ENCODE data around the gene PRRC2B.
A peak's percentile ranks its signal among the peaks of the same experiment; 100 is the strongest.
"Not testable (repeated sequence)": the region's sequence is repeated elsewhere in the genome, so short reads cannot be mapped to it uniquely, and the experiment has no call there.

Gene PRRC2B

DNA sequence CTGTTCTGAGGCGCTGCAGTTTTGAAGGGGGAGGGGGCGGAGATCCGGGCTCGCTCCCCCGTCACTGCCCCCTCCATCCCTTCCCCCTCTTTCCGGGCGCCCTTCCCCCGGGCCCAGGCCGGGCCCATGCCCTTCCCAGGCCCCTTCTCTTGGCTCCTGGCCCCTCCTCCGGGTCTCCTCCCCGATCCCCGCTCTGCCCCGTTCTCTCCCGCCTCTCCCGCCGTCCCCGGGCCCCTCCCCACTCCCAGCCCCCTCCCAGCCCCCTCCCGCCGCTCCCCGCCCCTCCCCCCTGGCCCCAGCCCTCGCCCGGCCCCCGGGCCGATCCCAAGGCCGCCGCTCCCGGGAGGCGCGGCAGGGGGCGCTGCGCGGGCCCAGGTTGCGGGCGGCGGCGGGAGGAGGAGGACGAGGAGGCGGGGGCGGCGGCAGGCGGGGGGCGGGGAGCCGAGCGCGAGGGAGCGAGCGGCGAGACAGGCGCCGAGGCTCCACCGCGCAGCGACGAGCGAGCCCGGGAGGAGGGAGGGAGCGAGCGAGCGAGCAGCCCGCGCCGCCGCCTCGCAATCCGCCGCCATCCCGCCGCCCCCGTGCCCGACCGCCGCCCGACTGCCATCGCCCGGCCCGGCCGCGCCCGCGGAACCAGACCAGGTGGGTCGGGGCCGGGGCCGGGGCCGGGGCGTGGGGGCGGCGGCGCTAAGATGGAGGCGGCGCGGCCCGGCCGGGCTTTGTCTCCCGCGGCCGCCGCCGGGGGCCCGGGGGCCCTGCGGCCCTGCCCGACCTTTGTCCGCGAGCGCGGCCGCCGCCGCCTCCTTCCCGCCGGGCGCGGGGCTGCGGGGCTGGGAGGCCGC lies at the start of gene PRRC2B:
TSS of gene PRRC2B (plus strand) at position 465 of the 842 bp plus-strand sequence. CDS start 36,059 bp downstream, outside the sequence.
- DNase-seq (ENCODE audit: low spot score): peak; percentile 91

DNA sequence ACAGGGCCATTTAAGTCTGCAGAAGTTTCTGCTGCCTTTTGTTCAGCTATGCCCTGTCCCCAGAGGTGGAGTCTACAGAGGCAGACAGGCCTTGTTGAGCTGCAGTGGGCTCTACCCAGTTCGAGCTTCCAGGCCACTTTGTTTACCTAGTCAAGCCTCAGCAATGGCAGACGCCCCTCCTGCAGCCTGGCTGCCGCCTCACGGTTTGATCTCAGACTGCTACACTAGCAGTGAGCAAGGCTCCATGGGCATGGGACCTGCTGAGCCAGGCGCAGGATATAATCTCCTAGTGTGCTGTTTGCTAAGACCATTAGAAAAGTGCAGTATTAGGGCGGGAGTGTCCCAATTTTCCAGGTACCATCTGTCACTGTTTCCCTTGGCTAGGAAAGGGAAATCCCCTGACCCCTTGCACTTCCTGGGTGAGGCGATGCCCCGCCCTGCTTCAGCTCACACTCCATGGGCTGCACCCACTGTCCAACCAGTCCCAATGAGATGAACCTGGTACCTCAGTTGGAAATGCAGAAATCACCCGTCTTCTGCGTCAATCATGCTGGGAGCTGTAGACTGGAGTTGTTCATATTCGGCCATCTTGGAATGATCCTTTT lies 48.9 kb upstream of the PRRC2B start:
- not testable (repeated sequence) for DNase-seq (ENCODE audit: low spot score)

DNA sequence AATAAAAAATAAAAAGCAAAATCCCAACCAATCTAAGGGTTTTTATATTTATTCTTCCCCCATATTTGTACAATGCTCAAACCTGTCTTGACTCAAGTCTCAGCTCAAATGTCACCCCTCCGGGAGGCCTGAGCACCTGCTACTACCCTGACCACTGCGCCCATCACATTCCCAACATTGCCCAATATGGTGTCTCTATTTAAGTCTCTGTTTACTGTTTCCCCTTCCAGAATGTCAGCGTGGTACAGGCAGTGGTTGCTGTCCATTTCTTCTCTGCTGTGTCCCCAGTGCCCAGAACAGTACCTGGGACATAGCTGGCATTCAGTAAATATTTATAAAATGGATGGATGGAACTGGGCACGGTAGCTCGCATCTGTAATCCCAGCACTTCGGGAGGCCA lies 47.3 kb upstream of the PRRC2B start:
- no peak for DNase-seq (ENCODE audit: low spot score)

GRCh38 chr9:131347376-131348020 lies 46.4 kb upstream of the PRRC2B start:
- DNase-seq (ENCODE audit: low spot score): no peak

- DNase-seq (ENCODE audit: low spot score): no peak
These were observed 45.0 kb upstream of the PRRC2B start for GRCh38 chr9:131348631-131349521.

GRCh38 chr9:131349522-131349880 lies 44.4 kb upstream of the PRRC2B start:
- DNase-seq (ENCODE audit: low spot score): no peak

DNA sequence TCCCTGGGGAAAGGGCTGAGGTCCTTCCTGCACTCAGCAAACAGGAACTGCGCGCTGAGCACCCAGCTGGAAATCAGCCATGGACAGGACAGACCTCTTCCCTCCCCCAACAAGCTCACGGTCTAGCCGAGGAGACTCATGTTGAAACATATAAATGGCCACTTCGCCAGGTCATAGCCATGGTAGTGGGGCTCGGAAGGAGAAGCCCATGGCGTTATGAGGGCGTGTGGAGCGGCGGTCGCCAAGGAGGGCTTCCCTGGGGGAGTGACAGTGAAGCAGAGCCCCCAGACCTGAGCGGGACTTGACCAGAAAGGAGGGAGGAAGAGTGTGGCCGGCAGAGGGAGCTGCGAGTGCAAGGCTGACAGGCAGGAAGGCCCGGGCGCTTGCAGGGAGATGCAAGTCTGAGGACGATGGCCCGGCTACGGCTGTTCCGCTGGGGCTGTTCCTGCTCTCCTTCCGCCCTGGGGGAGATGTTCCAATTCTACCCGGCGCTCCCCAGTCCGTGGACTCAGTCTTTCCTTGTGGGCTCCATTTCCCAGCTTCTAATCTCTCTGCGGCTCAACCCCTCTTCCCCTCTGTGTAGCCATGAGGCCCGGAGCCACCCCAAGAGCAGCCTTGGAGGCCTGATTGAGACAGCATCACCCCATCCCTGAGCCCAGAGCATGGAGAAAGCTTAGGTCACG lies 43.9 kb upstream of the PRRC2B start:
- peak; percentile 88 for DNase-seq (ENCODE audit: low spot score)

DNA sequence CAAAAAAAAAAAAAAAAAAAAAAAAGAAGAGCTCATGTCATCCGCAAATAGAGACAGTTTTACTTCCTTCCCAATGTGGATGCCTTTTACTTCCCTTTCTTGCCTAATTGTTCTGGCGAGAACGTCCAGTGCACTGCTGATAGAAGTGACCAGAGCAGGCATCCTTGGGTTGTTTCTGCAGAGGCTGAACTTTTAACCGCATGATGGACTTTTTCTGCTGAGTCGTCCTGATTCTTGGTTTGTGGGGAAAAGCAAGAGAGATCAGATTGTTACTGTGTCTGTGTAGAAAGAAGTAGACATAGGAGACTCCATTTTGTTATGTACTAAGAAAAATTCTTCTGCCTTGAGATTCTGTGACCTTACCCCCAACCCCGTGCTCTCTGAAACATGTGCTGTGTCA lies 37.4 kb upstream of the PRRC2B start:
- DNase-seq (ENCODE audit: low spot score): not testable (repeated sequence)

GRCh38 chr9:131358556-131358955 lies 35.3 kb upstream of the PRRC2B start:
- no peak for DNase-seq (ENCODE audit: low spot score)

- DNase-seq (ENCODE audit: low spot score): no peak
These were observed 32.6 kb upstream of the PRRC2B start for GRCh38 chr9:131361202-131361833.

DNA sequence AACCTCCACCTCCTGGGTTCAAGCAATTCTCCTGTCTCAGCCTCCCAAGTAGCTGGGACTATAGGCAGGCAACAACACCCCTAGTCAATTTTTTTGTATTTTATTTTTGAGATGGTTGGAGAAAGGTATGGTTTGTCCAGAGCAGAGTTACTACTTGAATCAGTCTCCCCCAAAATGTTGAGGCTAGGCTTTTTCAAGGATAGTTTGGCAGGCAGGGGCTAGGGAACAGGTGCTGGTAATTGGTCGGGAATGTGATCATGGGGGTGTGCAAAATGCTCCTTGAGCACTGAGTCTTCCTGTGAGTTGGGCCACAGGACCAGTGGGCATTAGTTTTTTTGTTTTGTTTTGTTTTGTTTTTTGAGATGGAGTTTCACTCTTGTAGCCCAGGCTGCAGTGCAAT lies 28.3 kb upstream of the PRRC2B start:
- DNase-seq (ENCODE audit: low spot score): no peak

DNA sequence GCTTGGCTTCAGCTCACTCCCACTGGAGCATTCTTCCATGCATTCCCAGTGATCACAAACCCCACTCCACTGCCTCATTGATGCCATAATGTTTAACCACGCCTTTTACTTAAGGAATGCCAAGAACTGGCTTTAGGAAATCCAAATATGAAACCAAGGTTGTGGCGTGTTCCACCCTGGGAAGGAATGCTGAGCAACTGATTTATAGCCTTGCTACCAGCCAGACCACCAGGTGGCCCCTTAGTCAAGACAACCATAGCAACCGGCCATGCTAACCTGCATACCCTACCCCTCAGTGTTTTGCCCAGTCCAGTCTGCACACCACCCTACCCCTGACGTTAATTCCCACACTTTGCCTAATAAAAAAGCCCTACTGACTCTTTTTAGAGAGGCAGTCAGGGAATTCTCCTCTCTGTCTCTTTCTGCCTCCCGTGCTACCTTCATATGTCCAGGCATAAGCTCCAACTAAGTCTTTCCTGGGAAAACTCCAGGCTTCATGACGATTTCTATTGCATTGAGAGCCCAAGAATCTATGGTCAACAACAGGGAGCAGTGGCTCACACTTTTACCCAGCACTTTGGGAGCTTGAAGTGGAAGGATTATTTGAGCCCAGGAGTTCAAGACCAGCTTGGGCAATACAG lies 27.0 kb upstream of the PRRC2B start:
- peak; percentile 31 for DNase-seq (ENCODE audit: low spot score)

DNA sequence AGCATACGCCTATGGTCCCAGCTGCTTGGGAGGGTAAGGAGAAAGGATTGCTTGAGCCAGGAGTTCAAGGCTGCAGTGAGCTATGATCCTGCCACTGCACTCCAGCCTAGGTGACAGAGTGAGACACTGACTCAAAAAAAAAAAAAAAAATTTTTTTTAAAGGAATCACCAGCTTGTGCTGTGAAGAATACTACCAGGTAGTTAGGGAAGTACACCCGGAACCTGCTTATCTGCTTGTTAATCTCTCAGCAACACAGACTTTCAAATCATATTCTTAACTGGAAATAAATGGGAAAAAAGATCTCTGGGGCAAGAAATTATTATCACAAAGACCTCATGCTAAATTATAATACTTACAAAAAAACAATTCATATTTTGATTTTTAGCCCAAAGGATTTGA lies 26.4 kb upstream of the PRRC2B start:
- DNase-seq (ENCODE audit: low spot score): no peak

GRCh38 chr9:131370638-131371037 lies 23.2 kb upstream of the PRRC2B start:
- DNase-seq (ENCODE audit: low spot score): no peak

- DNase-seq (ENCODE audit: low spot score): not testable (repeated sequence)
These were observed 21.3 kb upstream of the PRRC2B start for GRCh38 chr9:131372599-131372973.

DNA sequence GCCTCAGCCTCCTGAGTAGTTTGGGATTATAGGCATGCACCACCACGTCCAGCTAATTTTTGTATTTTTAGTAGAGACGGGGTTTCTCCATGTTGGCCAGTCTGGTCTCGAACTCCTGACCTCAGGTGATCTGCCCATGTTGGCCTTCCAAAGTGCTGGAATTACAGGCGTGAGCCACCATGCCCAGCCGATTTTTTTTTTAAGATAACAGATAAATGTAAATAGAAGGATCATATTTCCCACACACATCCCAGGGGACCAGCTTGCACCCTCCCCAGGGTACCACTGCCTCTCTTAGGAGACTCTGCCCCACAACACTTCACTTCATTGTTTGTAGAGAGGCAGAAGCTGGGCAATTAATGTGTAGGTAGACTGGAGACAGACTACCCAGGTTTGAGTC lies 19.2 kb upstream of the PRRC2B start:
- DNase-seq (ENCODE audit: low spot score): not testable (repeated sequence)

- no peak for DNase-seq (ENCODE audit: low spot score)
These were observed 14.8 kb upstream of the PRRC2B start for GRCh38 chr9:131379056-131379455.

DNA sequence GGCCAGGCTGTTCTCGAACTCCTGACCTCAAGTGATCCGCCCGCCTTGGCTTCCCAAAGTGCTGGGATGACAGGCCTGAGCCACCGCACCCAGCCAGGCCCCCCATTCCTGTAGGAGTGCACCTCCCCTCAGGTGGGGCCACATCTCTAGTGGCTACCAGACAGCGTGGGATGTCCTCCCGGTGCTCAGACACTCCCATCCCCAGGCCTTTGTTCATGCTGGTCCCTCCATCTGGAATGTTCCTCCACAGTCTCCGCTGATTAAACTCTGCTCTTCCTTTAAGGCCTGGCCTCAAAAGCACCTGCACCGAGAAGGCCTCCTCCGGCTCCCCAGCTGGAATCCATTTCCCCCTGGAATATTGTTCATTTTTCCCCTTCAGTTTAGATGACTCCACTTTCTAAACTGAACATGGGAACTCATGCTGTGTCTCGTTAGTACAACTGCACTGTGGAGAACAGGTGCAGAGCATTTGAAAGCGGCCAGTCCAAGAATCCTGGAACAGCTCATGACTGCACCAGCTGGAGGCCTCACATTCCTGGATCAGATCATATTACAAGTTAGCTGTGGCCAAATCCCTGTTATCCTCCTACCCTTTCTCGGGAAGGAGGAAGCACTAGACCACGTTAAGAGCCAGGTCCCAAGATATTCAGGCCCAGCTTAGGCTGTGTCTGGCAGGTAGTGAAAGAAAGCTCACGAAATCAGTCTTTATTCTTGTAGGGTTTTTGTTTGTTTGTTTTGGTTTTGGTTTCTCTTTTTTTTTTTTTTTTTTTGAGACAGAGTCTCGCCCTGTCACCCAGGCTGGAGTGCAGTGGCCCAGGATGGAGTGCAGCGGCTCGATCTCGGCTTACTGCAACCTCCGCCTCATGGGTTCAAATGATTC lies 10.8 kb upstream of the PRRC2B start:
- peak; percentile 57 for DNase-seq (ENCODE audit: low spot score)

- DNase-seq (ENCODE audit: low spot score): no peak
These were observed 8.6 kb upstream of the PRRC2B start for GRCh38 chr9:131385296-131385695.

GRCh38 chr9:131386281-131386680 lies 7.6 kb upstream of the PRRC2B start:
- DNase-seq (ENCODE audit: low spot score): no peak

All from HuH-7.5 (cell line).